ENCODE results near the gene TRIML1. TPM values are rescaled to one million over a fixed set of nuclear protein-coding genes. Genes with fewer than 3 reads are reported as not detected.

TRIML1 gene
- total and polyA plus RNA-seq, 2 donors (not counting 1 experiment from before 2014, with no cell fraction given), result not detected

DNA sequence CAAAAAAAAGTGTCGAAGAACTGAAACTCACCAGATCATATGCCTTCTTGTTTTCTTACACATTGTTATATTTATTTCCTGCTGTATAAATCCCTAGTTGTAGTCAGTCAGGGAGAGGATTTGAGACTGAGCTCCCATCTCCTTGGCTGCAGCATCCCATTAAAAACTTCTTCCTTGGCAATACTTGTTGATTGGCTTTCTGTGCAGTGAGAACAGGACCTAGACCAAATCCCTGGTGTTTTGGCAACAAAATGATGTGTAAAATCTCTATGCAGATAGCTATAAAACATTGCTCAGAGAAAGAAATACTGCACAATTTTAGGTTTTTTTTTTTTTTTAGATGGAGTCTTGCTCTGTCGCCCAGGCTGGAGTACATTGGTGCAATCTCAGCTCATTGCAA is 47.9 kb downstream of the TRIML1 start:
- no peak overlapping the region for H3K27ac Mint-ChIP-seq
- TF ChIP-seq, protein P1, sequence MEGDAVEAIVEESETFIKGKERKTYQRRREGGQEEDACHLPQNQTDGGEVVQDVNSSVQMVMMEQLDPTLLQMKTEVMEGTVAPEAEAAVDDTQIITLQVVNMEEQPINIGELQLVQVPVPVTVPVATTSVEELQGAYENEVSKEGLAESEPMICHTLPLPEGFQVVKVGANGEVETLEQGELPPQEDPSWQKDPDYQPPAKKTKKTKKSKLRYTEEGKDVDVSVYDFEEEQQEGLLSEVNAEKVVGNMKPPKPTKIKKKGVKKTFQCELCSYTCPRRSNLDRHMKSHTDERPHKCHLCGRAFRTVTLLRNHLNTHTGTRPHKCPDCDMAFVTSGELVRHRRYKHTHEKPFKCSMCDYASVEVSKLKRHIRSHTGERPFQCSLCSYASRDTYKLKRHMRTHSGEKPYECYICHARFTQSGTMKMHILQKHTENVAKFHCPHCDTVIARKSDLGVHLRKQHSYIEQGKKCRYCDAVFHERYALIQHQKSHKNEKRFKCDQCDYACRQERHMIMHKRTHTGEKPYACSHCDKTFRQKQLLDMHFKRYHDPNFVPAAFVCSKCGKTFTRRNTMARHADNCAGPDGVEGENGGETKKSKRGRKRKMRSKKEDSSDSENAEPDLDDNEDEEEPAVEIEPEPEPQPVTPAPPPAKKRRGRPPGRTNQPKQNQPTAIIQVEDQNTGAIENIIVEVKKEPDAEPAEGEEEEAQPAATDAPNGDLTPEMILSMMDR (IDR thresholded peaks at IDR 0.05), result no peak
- TF ChIP-seq EZH2 (IDR thresholded peaks at IDR 0.05; ENCODE audit: borderline replicate concordance, insufficient read depth, low read depth, low read length, poor library complexity, severe bottlenecking), result no peak

GRCh38 chr4:188190461-188190860 is 51.2 kb downstream of the TRIML1 start:
- no peak overlapping the region for H3K27ac ChIP-seq (ENCODE audit: low read length in 2 of 2)
- ATAC-seq (ENCODE audit: low read depth) (no peak), DNase-seq (no peak)
- no peaks in the 10 kb centered on the region for H3K79me2 ChIP-seq (ENCODE audit: control insufficient read depth, insufficient read depth, low read length)
- no peaks in the 10 kb centered on the region for H3K4me1 Mint-ChIP-seq
- no peak overlapping the region for H3K27ac Mint-ChIP-seq
- H3K27me3 Mint-ChIP-seq, result no peaks in the 10 kb centered on the region
- H3K4me3 ChIP-seq (ENCODE audit: control extremely low read depth in 1 of 5, extremely low read depth in 1 of 5, insufficient read depth in 1 of 5, low read depth in 2 of 5, low read length in 4 of 5), result no peak overlapping the region
- no peak overlapping the region for H3K4me3 Mint-ChIP-seq
- POLR2A ChIA-PET, result no interaction called here
- peaks cover 0 to 5% (median 0%) of the 10 kb centered on the region in 3 donors for H3K9me3 ChIP-seq (ENCODE audit: control extremely low read depth in 1 of 3, control insufficient read depth in 2 of 3, insufficient read depth in 1 of 3, low read length in 2 of 3)
- no peak overlapping the region for H3K4me2 ChIP-seq (replicated peaks; ENCODE audit: low read depth, low read length, poor library complexity, severe bottlenecking)
- no peaks in the 10 kb centered on the region for H4K20me1 ChIP-seq (ENCODE audit: control insufficient read depth, insufficient read depth, low read length, poor library complexity, severe bottlenecking)
- H3K27me3 ChIP-seq (replicated peaks in 1 of 4; ENCODE audit: control extremely low read depth in 1 of 4, control insufficient read depth in 3 of 4, insufficient read depth in 4 of 4, low read length in 3 of 4), result no peaks in the 10 kb centered on the region
- no peaks in the 10 kb centered on the region for H3K36me3 ChIP-seq (replicated peaks in 1 of 2; ENCODE audit: control extremely low read depth in 1 of 2, control insufficient read depth in 1 of 2, extremely low read depth in 1 of 2, insufficient read depth in 2 of 2, low read length in 1 of 2)
- CTCF ChIA-PET, result no interaction called here
- no peak overlapping the region for H3K9ac ChIP-seq (ENCODE audit: low read length)
- no peak overlapping the region for H2AFZ ChIP-seq (ENCODE audit: insufficient read depth, low read depth, low read length, poor library complexity, severe bottlenecking)
- no peaks in the 10 kb centered on the region for H3K9me3 Mint-ChIP-seq (ENCODE audit: insufficient read depth)
- H3K4me1 ChIP-seq (ENCODE audit: control insufficient read depth in 2 of 2, insufficient read depth in 2 of 2, low read length in 2 of 2), result no peaks in the 10 kb centered on the region
- 65% methylated on average over 2 of the region's 3 CpGs for WGBS (ENCODE audit: insufficient coverage)
- intact Hi-C loops (cut with micrococcal nuclease), result no loop called here
- TF ChIP-seq, protein P1 (IDR thresholded peaks at IDR 0.05), result no peak
- TF ChIP-seq EZH2 (IDR thresholded peaks at IDR 0.05; ENCODE audit: borderline replicate concordance, insufficient read depth, low read depth, low read length, poor library complexity, severe bottlenecking), result no peak

More for the DNA sequence above, 47.9 kb downstream of the TRIML1 start:
- H3K4me1 Mint-ChIP-seq, result no peaks in the 10 kb centered on the region
- no peaks in the 10 kb centered on the region for H3K36me3 ChIP-seq (replicated peaks in 1 of 2; ENCODE audit: control extremely low read depth in 1 of 2, control insufficient read depth in 1 of 2, extremely low read depth in 1 of 2, insufficient read depth in 2 of 2, low read length in 1 of 2)
- DNase-seq (no peak), ATAC-seq (ENCODE audit: low read depth) (no peak)
- H3K27ac ChIP-seq (ENCODE audit: low read length in 2 of 2), result no peak overlapping the region
- no peak overlapping the region for H3K4me2 ChIP-seq (replicated peaks; ENCODE audit: low read depth, low read length, poor library complexity, severe bottlenecking)
- H3K9me3 Mint-ChIP-seq (ENCODE audit: insufficient read depth), result peaks cover 5% of the 10 kb centered on the region
- no peaks in the 10 kb centered on the region for H3K27me3 Mint-ChIP-seq
- no peaks in the 10 kb centered on the region for H3K79me2 ChIP-seq (ENCODE audit: control insufficient read depth, insufficient read depth, low read length)
- no peaks in the 10 kb centered on the region for H3K4me1 ChIP-seq (ENCODE audit: control insufficient read depth in 2 of 2, insufficient read depth in 2 of 2, low read length in 2 of 2)
- ChIA-PET POLR2A (no interaction called here), CTCF (no interaction called here)
- intact Hi-C loops (cut with micrococcal nuclease), result no loop called here
- no peak overlapping the region for H3K9ac ChIP-seq (ENCODE audit: low read length)
- H3K9me3 ChIP-seq (ENCODE audit: control extremely low read depth in 1 of 3, control insufficient read depth in 2 of 3, insufficient read depth in 1 of 3, low read length in 2 of 3), result peaks cover 0 to 18% (median 0%) of the 10 kb centered on the region in 3 donors
- WGBS (ENCODE audit: insufficient coverage), result no CpG with 5 or more reads among the region's 2 CpGs
- no peaks in the 10 kb centered on the region for H4K20me1 ChIP-seq (ENCODE audit: control insufficient read depth, insufficient read depth, low read length, poor library complexity, severe bottlenecking)
- H3K4me3 Mint-ChIP-seq, result no peak overlapping the region
- no peaks in the 10 kb centered on the region for H3K27me3 ChIP-seq (replicated peaks in 1 of 4; ENCODE audit: control extremely low read depth in 1 of 4, control insufficient read depth in 3 of 4, insufficient read depth in 4 of 4, low read length in 3 of 4)
- no peak overlapping the region for H3K4me3 ChIP-seq (ENCODE audit: control extremely low read depth in 1 of 5, extremely low read depth in 1 of 5, insufficient read depth in 1 of 5, low read depth in 2 of 5, low read length in 4 of 5)
- no peak overlapping the region for H2AFZ ChIP-seq (ENCODE audit: insufficient read depth, low read depth, low read length, poor library complexity, severe bottlenecking)

Measured in B cell (primary cell).